ENCODE results near the gene NEURL1.
"Not testable (repeated sequence)": the region's sequence is repeated elsewhere in the genome, so short reads cannot be mapped to it uniquely, and the experiment has no call there.

The NEURL1 gene

GRCh38 chr10:103606097-103606438 is 112.6 kb downstream of the NEURL1 start:
- DNase-seq (ENCODE audit: low read depth in 2 of 2) = not testable (repeated sequence)

- DNase-seq (ENCODE audit: low read depth in 2 of 2) = not testable (repeated sequence)
These were observed 113.5 kb downstream of the NEURL1 start for GRCh38 chr10:103607051-103607450.

- DNase-seq (ENCODE audit: low read depth in 2 of 2) = not testable (repeated sequence)
These were observed 114.6 kb downstream of the NEURL1 start for GRCh38 chr10:103608056-103608455.

- no peak for DNase-seq (ENCODE audit: low read depth in 2 of 2)
These were observed 116.0 kb downstream of the NEURL1 start for GRCh38 chr10:103609231-103610082.

- no peak for DNase-seq (ENCODE audit: low read depth in 2 of 2)
These were observed 116.6 kb downstream of the NEURL1 start for GRCh38 chr10:103610083-103610472.

- DNase-seq (ENCODE audit: low read depth in 2 of 2) = no peak
These were observed 117.5 kb downstream of the NEURL1 start for GRCh38 chr10:103610921-103611511.

GRCh38 chr10:103612462-103613365 is 119.2 kb downstream of the NEURL1 start:
- DNase-seq (ENCODE audit: low read depth in 2 of 2) = no peak

GRCh38 chr10:103613616-103614015 is 120.1 kb downstream of the NEURL1 start:
- DNase-seq (ENCODE audit: low read depth in 2 of 2) = no peak

- no peak for DNase-seq (ENCODE audit: low read depth in 2 of 2)
These were observed 121.0 kb downstream of the NEURL1 start for GRCh38 chr10:103614306-103615158.

- no peak for DNase-seq (ENCODE audit: low read depth in 2 of 2)
These were observed 123.4 kb downstream of the NEURL1 start for GRCh38 chr10:103616705-103617601.

GRCh38 chr10:103617602-103618385 is 124.3 kb downstream of the NEURL1 start:
- DNase-seq (ENCODE audit: low read depth in 2 of 2) = no peak

GRCh38 chr10:103618575-103619423 is 125.3 kb downstream of the NEURL1 start:
- no peak for DNase-seq (ENCODE audit: low read depth in 2 of 2)

- DNase-seq (ENCODE audit: low read depth in 2 of 2) = no peak
These were observed 126.2 kb downstream of the NEURL1 start for GRCh38 chr10:103619424-103620351.

- no peak for DNase-seq (ENCODE audit: low read depth in 2 of 2)
These were observed 126.8 kb downstream of the NEURL1 start for GRCh38 chr10:103620352-103620740.

GRCh38 chr10:103620891-103621782 is 127.6 kb downstream of the NEURL1 start:
- no peak for DNase-seq (ENCODE audit: low read depth in 2 of 2)

- DNase-seq (ENCODE audit: low read depth in 2 of 2) = no peak
These were observed 128.2 kb downstream of the NEURL1 start for GRCh38 chr10:103621783-103622125.

- DNase-seq (ENCODE audit: low read depth in 2 of 2) = no peak
These were observed 128.8 kb downstream of the NEURL1 start for GRCh38 chr10:103622286-103622685.

Data from stimulated activated CD8-positive, alpha-beta memory T cell treated with anti-CD3 and anti-CD28 coated beads, Interleukin-15, amount 100 ng/mL, for 48 hours (primary cell).